HG03097 (cell line): Measurements from ENCODE around the gene ADARB2.
"Not testable (repeated sequence)": the region's sequence is repeated elsewhere in the genome, so short reads cannot be mapped to it uniquely, and the experiment has no call there.

ENCODE experiments used
- ATAC-seq: cut with Tn5 transposase; IDR thresholded peaks from one replicate; pipeline ENCODE4 v1.9.1; 2021; ENCODE audit not compliant: unreplicated experiment, low FRiP score

The ADARB2 gene

GRCh38 chr10:1737222-1738061 lies at the start of gene ADARB2:
Gene ADARB2 (minus strand): TSS chr10:1737525.
- peak; percentile 79 for ATAC-seq

- no peak for ATAC-seq
Measured at GRCh38 chr10:1785835-1786234, 48.5 kb upstream of the ADARB2 start.

GRCh38 chr10:1782841-1783240 lies 45.5 kb upstream of the ADARB2 start:
- ATAC-seq: no peak

- no peak for ATAC-seq
Measured at GRCh38 chr10:1779796-1780195, 42.5 kb upstream of the ADARB2 start.

GRCh38 chr10:1778375-1778969 lies 41.1 kb upstream of the ADARB2 start:
- no peak for ATAC-seq

- no peak for ATAC-seq
Measured at GRCh38 chr10:1776127-1776662, 38.9 kb upstream of the ADARB2 start.

- ATAC-seq: no peak
Measured at GRCh38 chr10:1774796-1775195, 37.5 kb upstream of the ADARB2 start.

- not testable (repeated sequence) for ATAC-seq
Measured at GRCh38 chr10:1773204-1773603, 35.9 kb upstream of the ADARB2 start.

- ATAC-seq: no peak
Measured at GRCh38 chr10:1766049-1766448, 28.7 kb upstream of the ADARB2 start.

- no peak for ATAC-seq
Measured at GRCh38 chr10:1762076-1762475, 24.8 kb upstream of the ADARB2 start.

GRCh38 chr10:1754506-1755153 lies 17.3 kb upstream of the ADARB2 start:
- no peak for ATAC-seq

- no peak for ATAC-seq
Measured at GRCh38 chr10:1752153-1752552, 14.8 kb upstream of the ADARB2 start.

GRCh38 chr10:1747590-1748157 lies 10.3 kb upstream of the ADARB2 start:
- no peak for ATAC-seq

GRCh38 chr10:1746796-1747195 lies 9.5 kb upstream of the ADARB2 start:
- ATAC-seq: no peak

- ATAC-seq: no peak
Measured at GRCh38 chr10:1745780-1746456, 8.6 kb upstream of the ADARB2 start.

- ATAC-seq: no peak
Measured at GRCh38 chr10:1744524-1744923, 7.2 kb upstream of the ADARB2 start.

- ATAC-seq: no peak
Measured at GRCh38 chr10:1743141-1743540, 5.8 kb upstream of the ADARB2 start.

GRCh38 chr10:1741450-1741849 lies 4.1 kb upstream of the ADARB2 start:
- ATAC-seq: no peak

GRCh38 chr10:1739751-1740150 lies 2.4 kb upstream of the ADARB2 start:
- ATAC-seq: no peak

GRCh38 chr10:1738950-1739349 lies 1.6 kb upstream of the ADARB2 start:
- peak; percentile 61 for ATAC-seq

GRCh38 chr10:1736972-1737221 lies 428 bp downstream of the ADARB2 start:
- no peak for ATAC-seq
